ENCODE measurements around the gene TRIM37.

The TRIM37 gene

GRCh38 chr17:59027750-59028149, 78.9 kb downstream of the TRIM37 start:
- no peaks in the 10 kb centered on the region for H3K9me3 ChIP-seq (ENCODE audit: insufficient read depth, low read depth, low read length)
- H3K4me1 ChIP-seq (ENCODE audit: insufficient read depth, low read length): no peaks in the 10 kb centered on the region
- H3K36me3 ChIP-seq (ENCODE audit: insufficient read depth, low read depth, low read length): peaks cover 28% of the 10 kb centered on the region

DNA sequence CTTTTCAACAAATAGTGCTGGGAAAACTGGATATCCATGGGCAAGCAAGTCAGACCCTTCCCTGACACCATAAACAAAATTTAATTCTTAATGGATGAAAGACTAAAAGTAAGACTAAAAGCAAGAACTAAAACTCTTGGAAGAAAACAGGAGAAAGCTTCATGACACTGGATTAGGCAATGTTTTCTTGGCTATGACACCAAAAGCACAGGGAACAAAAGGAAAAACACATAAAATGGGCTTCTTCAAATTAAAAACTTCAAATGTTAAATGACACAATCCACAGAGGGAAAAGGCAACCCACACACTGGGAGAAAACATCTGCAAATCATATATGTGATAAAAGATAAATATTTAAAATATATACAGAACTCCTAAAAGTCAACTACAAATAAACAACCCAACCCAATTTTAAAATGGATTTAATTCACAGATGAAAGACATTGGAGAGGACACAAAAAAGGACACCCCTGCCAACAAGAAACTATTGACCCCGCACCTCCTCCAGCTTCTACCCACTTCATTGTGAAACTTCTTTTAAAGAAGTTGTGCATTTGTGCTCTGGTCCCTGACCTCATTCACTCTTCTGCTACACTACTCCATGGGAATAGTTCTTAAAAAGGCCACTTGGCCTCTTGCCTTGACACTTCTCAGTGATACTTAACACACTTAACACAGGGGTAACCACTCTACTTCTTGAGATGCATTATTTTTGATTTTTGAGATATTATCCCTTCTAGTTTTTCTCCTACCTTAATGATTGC, 80.3 kb downstream of the TRIM37 start:
- H3K9ac ChIP-seq (ENCODE audit: low read depth, low read length): no peak overlapping the region
- H3K4me3 ChIP-seq (ENCODE audit: low read length): no peak overlapping the region
- H3K9me3 ChIP-seq (ENCODE audit: insufficient read depth, low read depth, low read length): no peaks in the 10 kb centered on the region; the same call in 1 of the 2 replicates
- H3K4me1 ChIP-seq (ENCODE audit: insufficient read depth, low read length): no peaks in the 10 kb centered on the region
- no peaks in the 10 kb centered on the region for H3K27me3 ChIP-seq (ENCODE audit: insufficient read depth, low read length)
- no peak overlapping the region for H3K27ac ChIP-seq (ENCODE audit: low read length)
- H3K36me3 ChIP-seq (ENCODE audit: insufficient read depth, low read depth, low read length): peaks cover 26% of the 10 kb centered on the region

More at GRCh38 chr17:59027750-59028149, 78.9 kb downstream of the TRIM37 start:
- Histone ChIP-seq H3K27ac (ENCODE audit: low read length) (no peak overlapping the region), H3K4me3 (ENCODE audit: low read length) (no peak overlapping the region), H3K9ac (ENCODE audit: low read depth, low read length) (no peak overlapping the region), H3K27me3 (ENCODE audit: insufficient read depth, low read length) (no peaks in the 10 kb centered on the region)

GRCh38 chr17:59024916-59025315, 81.8 kb downstream of the TRIM37 start:
- no peaks in the 10 kb centered on the region; the same call in 1 of the 2 replicates for H3K9me3 ChIP-seq (ENCODE audit: insufficient read depth, low read depth, low read length)
- no peak overlapping the region for H3K9ac ChIP-seq (ENCODE audit: low read depth, low read length)
- H3K27ac ChIP-seq (ENCODE audit: low read length): no peak overlapping the region
- H3K4me3 ChIP-seq (ENCODE audit: low read length): no peak overlapping the region
- H3K36me3 ChIP-seq (ENCODE audit: insufficient read depth, low read depth, low read length): peaks cover 22% of the 10 kb centered on the region
- H3K4me1 ChIP-seq (ENCODE audit: insufficient read depth, low read length): no peaks in the 10 kb centered on the region
- H3K27me3 ChIP-seq (ENCODE audit: insufficient read depth, low read length): no peaks in the 10 kb centered on the region

- no peak overlapping the region for H3K4me3 ChIP-seq (ENCODE audit: low read length)
- no peaks in the 10 kb centered on the region; the same call in 1 of the 2 replicates for H3K9me3 ChIP-seq (ENCODE audit: insufficient read depth, low read depth, low read length)
- no peaks in the 10 kb centered on the region for H3K4me1 ChIP-seq (ENCODE audit: insufficient read depth, low read length)
- H3K27me3 ChIP-seq (ENCODE audit: insufficient read depth, low read length): no peaks in the 10 kb centered on the region
- peaks cover 33% of the 10 kb centered on the region; the same call in 1 of the 2 replicates for H3K36me3 ChIP-seq (ENCODE audit: insufficient read depth, low read depth, low read length)
- H3K27ac ChIP-seq (ENCODE audit: low read length): no peak overlapping the region
- no peak overlapping the region for H3K9ac ChIP-seq (ENCODE audit: low read depth, low read length)
Observed at GRCh38 chr17:59018019-59018418, 88.7 kb downstream of the TRIM37 start.

- H3K36me3 ChIP-seq (ENCODE audit: insufficient read depth, low read depth, low read length): peaks cover 65% of the 10 kb centered on the region
Observed at GRCh38 chr17:59011975-59012374, 94.7 kb downstream of the TRIM37 start.

DNA sequence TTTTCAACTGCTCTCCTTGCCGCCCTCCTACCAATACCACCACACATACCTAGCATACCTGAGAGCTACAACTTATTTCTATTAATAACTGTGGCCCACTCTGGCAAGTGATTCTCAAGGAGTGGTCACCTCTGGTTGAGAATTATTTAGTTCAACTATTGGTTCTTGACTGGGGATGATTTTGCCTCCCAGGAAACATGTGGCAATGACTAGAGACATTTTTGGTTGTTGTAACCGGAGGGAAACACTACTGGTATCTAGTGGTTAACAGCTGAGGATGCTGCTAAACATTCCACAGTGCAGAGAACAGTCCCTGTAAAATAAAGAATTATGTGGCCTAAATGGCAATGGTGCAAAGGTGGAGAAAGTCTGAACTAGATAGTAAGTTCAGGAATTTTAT, 96.7 kb downstream of the TRIM37 start:
- Histone ChIP-seq H3K9me3 (ENCODE audit: insufficient read depth, low read depth, low read length) (no peaks in the 10 kb centered on the region), H3K36me3 (ENCODE audit: insufficient read depth, low read depth, low read length) (peaks cover 58% of the 10 kb centered on the region), H3K9ac (ENCODE audit: low read depth, low read length) (no peak overlapping the region), H3K27me3 (ENCODE audit: insufficient read depth, low read length) (no peaks in the 10 kb centered on the region), H3K27ac (ENCODE audit: low read length) (no peak overlapping the region), H3K4me1 (ENCODE audit: insufficient read depth, low read length) (no peaks in the 10 kb centered on the region), H3K4me3 (ENCODE audit: low read length) (no peak overlapping the region)

More at GRCh38 chr17:59011975-59012374, 94.7 kb downstream of the TRIM37 start:
- Histone ChIP-seq H3K27ac (ENCODE audit: low read length) (no peak overlapping the region), H3K27me3 (ENCODE audit: insufficient read depth, low read length) (no peaks in the 10 kb centered on the region), H3K9me3 (ENCODE audit: insufficient read depth, low read depth, low read length) (no peaks in the 10 kb centered on the region), H3K4me1 (ENCODE audit: insufficient read depth, low read length) (no peaks in the 10 kb centered on the region), H3K4me3 (ENCODE audit: low read length) (no peak overlapping the region), H3K9ac (ENCODE audit: low read depth, low read length) (no peak overlapping the region)

GRCh38 chr17:59008737-59009136, 97.9 kb downstream of the TRIM37 start:
- Histone ChIP-seq H3K4me1 (ENCODE audit: insufficient read depth, low read length) (no peaks in the 10 kb centered on the region), H3K36me3 (ENCODE audit: insufficient read depth, low read depth, low read length) (peaks cover 48% of the 10 kb centered on the region), H3K9me3 (ENCODE audit: insufficient read depth, low read depth, low read length) (no peaks in the 10 kb centered on the region), H3K4me3 (ENCODE audit: low read length) (no peak overlapping the region), H3K27ac (ENCODE audit: low read length) (no peak overlapping the region), H3K9ac (ENCODE audit: low read depth, low read length) (no peak overlapping the region), H3K27me3 (ENCODE audit: insufficient read depth, low read length) (no peaks in the 10 kb centered on the region)

- Histone ChIP-seq H3K27ac (ENCODE audit: low read length) (no peak overlapping the region), H3K9ac (ENCODE audit: low read depth, low read length) (no peak overlapping the region), H3K4me1 (ENCODE audit: insufficient read depth, low read length) (no peaks in the 10 kb centered on the region), H3K36me3 (ENCODE audit: insufficient read depth, low read depth, low read length) (peaks cover 51% of the 10 kb centered on the region), H3K27me3 (ENCODE audit: insufficient read depth, low read length) (no peaks in the 10 kb centered on the region), H3K4me3 (ENCODE audit: low read length) (no peak overlapping the region), H3K9me3 (ENCODE audit: insufficient read depth, low read depth, low read length) (no peaks in the 10 kb centered on the region)
Observed at GRCh38 chr17:59007995-59008394, 98.7 kb downstream of the TRIM37 start.

- no peaks in the 10 kb centered on the region for H3K27me3 ChIP-seq (ENCODE audit: insufficient read depth, low read length)
- H3K9me3 ChIP-seq (ENCODE audit: insufficient read depth, low read depth, low read length): no peaks in the 10 kb centered on the region
- peaks cover 48% of the 10 kb centered on the region for H3K36me3 ChIP-seq (ENCODE audit: insufficient read depth, low read depth, low read length)
- H3K4me1 ChIP-seq (ENCODE audit: insufficient read depth, low read length): no peaks in the 10 kb centered on the region
- no peak overlapping the region for H3K4me3 ChIP-seq (ENCODE audit: low read length)
- H3K9ac ChIP-seq (ENCODE audit: low read depth, low read length): peak overlapping the region; percentile 39; the same call in 1 of the 2 replicates
- no peak overlapping the region for H3K27ac ChIP-seq (ENCODE audit: low read length)
Observed at GRCh38 chr17:59004338-59005111, 102.2 kb downstream of the TRIM37 start.

DNA sequence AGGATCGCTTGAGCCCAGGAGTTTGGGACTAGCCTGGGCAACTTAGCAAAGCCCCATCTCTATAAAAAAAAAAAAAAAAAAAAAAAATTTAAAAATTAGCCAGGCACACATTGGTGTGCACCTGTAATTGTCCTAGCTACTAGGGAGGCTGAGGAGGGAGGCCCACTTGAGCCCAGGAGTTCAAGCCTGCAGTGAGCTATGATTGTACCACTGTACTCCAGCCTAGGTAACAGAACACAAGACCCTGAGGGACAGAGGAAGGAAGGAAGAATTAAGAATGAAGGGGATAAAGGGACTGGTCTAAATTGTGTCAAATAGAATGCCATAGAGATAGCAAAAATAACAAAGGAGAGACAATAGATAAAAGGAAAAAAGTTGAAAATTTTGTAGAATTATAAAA, 102.8 kb downstream of the TRIM37 start:
- Histone ChIP-seq H3K27me3 (ENCODE audit: insufficient read depth, low read length) (no peaks in the 10 kb centered on the region), H3K4me3 (ENCODE audit: low read length) (no peak overlapping the region), H3K27ac (ENCODE audit: low read length) (no peak overlapping the region), H3K9ac (ENCODE audit: low read depth, low read length) (no peak overlapping the region), H3K9me3 (ENCODE audit: insufficient read depth, low read depth, low read length) (no peaks in the 10 kb centered on the region), H3K36me3 (ENCODE audit: insufficient read depth, low read depth, low read length) (peaks cover 52% of the 10 kb centered on the region), H3K4me1 (ENCODE audit: insufficient read depth, low read length) (no peaks in the 10 kb centered on the region)

DNA sequence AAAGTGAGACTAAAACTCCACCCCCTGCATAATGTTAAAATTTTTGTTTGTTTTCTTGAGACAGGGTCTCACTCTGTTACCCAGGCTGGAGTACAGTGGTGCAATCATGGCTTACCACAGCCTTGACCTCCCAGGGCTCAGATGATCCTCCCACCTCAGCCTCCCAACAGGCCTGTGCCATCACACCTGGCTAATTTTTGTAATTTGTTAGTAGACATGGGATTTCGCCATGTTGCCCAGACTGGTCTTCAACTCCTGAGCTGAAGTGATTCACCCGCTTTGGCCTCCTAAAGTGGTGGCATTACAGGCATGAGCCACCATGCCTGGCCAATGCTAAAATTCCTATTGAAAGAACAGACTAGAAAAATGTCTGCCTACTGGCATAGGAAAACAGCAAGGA, 103.8 kb downstream of the TRIM37 start:
- peaks cover 55% of the 10 kb centered on the region for H3K36me3 ChIP-seq (ENCODE audit: insufficient read depth, low read depth, low read length)
- no peaks in the 10 kb centered on the region for H3K27me3 ChIP-seq (ENCODE audit: insufficient read depth, low read length)
- no peaks in the 10 kb centered on the region for H3K9me3 ChIP-seq (ENCODE audit: insufficient read depth, low read depth, low read length)
- H3K27ac ChIP-seq (ENCODE audit: low read length): no peak overlapping the region
- no peaks in the 10 kb centered on the region for H3K4me1 ChIP-seq (ENCODE audit: insufficient read depth, low read length)
- no peak overlapping the region for H3K4me3 ChIP-seq (ENCODE audit: low read length)
- no peak overlapping the region for H3K9ac ChIP-seq (ENCODE audit: low read depth, low read length)

DNA sequence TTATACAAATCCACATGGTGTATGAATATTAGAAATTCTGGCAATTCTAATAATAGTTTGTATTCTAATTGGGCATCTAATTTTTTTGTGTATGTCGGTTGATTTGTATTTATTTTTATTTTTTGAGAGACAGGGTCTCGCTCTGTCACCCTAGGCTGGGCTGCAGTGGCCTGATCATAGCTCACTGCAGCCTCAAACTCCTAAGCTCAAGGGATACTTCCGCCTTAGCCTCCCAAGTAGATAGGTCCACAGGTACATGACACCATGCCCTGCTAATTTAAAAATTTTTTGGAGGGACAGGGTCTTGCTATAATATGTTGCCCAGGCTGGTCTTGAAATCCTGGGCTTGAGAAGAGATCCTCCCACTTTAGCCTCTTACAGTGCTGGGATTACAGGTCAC, 104.6 kb downstream of the TRIM37 start:
- H3K27ac ChIP-seq (ENCODE audit: low read length): no peak overlapping the region
- peaks cover 57% of the 10 kb centered on the region for H3K36me3 ChIP-seq (ENCODE audit: insufficient read depth, low read depth, low read length)
- H3K9ac ChIP-seq (ENCODE audit: low read depth, low read length): no peak overlapping the region
- no peak overlapping the region for H3K4me3 ChIP-seq (ENCODE audit: low read length)
- H3K9me3 ChIP-seq (ENCODE audit: insufficient read depth, low read depth, low read length): no peaks in the 10 kb centered on the region
- H3K27me3 ChIP-seq (ENCODE audit: insufficient read depth, low read length): no peaks in the 10 kb centered on the region
- H3K4me1 ChIP-seq (ENCODE audit: insufficient read depth, low read length): no peaks in the 10 kb centered on the region

Data from iPS-20b (cell line).